T-helper 17 cell (primary cell): ENCODE data around the gene MSI2. TPM values are rescaled to one million over a fixed set of nuclear protein-coding genes. Genes with fewer than 3 reads are reported as not detected.
A peak's percentile ranks its signal among the peaks of the same experiment; 100 is the strongest.

Experiments used
- ATAC-seq: fragments of 150-1000 bp; cut with Tn5 transposase; 2 replicates; pipeline ENCODE4 v1.10.0; 2021; ENCODE audit warnings: mild to moderate bottlenecking, moderate library complexity
- DNase-seq, 3 donors: peaks; one replicate each; pipeline versions ENCODE4 v3.0.0 to v3.0.0-alpha.2; 2020 to 2021
- H3K9me3 ChIP-seq: one replicate; pipeline ENCODE4 v1.7.0; 2013; ENCODE audit warnings: low read length, mild to moderate bottlenecking; ENCODE audit not compliant: control insufficient read depth, poor library complexity, severe bottlenecking
- H3K27ac Mint-ChIP-seq: one replicate; pipeline ENCODE4 v1.8.0; 2022; ENCODE audit warnings: mild to moderate bottlenecking, moderate library complexity, mixed read lengths
- H3K27me3 Mint-ChIP-seq: one replicate; pipeline ENCODE4 v1.8.0; 2022; ENCODE audit warnings: mixed read lengths
- H3K36me3 Mint-ChIP-seq: one replicate; pipeline ENCODE4 v1.8.0; 2022; ENCODE audit warnings: low read depth, mixed read lengths
- H3K4me1 Mint-ChIP-seq: one replicate; pipeline ENCODE4 v1.8.0; 2022; ENCODE audit warnings: mild to moderate bottlenecking, mixed read lengths
- H3K4me3 Mint-ChIP-seq: one replicate; pipeline ENCODE4 v1.8.0; 2022; ENCODE audit warnings: mild to moderate bottlenecking, moderate library complexity, mixed read lengths
- total RNA-seq, 4 donors: library from RNA in 2 of 4; stranded (reverse) in 2 of 4; gene quantifications; one replicate each; pipeline ENCODE4 v1.2.3 and lab custom pipeline; 2022 to 2026

Gene MSI2
- total RNA-seq, 2 donors from 2014 or later: 148 to 151 TPM

- H3K36me3 Mint-ChIP-seq: peaks cover 4% of the 10 kb centered on the region
- H3K4me1 Mint-ChIP-seq: peaks cover 3% of the 10 kb centered on the region
- H3K27ac Mint-ChIP-seq: no peak overlapping the region
- DNase-seq (no peak), ATAC-seq (no peak)
- H3K27me3 Mint-ChIP-seq: peaks cover 49% of the 10 kb centered on the region
- H3K4me3 Mint-ChIP-seq: no peak overlapping the region
- no peaks in the 10 kb centered on the region for H3K9me3 ChIP-seq
Observed at GRCh38 chr17:57234061-57234738, 22.1 kb upstream of the MSI2 start.

DNA sequence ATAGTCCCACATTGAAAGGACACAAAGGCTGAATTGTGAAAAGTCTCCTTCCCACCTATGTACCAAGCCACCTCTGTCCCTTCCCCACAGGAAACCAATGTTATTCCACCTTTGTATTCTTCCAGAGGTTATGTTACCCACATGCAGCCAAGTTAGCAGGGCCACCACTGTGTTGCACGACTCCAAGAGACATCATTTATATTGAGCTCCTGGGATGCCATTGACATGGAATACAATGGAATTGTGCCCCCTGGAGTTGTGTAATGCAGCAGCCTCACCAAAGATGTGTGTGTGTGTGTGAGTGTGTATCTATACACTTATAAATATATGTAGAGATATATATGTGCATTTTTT lies 21.6 kb upstream of the MSI2 start:
- DNase-seq (no peak), ATAC-seq (no peak)
- Mint-ChIP-seq H3K4me3 (no peak overlapping the region), H3K27ac (no peak overlapping the region), H3K27me3 (peaks cover 49% of the 10 kb centered on the region), H3K4me1 (peaks cover 3% of the 10 kb centered on the region), H3K36me3 (peaks cover 4% of the 10 kb centered on the region)
- H3K9me3 ChIP-seq: no peaks in the 10 kb centered on the region

DNA sequence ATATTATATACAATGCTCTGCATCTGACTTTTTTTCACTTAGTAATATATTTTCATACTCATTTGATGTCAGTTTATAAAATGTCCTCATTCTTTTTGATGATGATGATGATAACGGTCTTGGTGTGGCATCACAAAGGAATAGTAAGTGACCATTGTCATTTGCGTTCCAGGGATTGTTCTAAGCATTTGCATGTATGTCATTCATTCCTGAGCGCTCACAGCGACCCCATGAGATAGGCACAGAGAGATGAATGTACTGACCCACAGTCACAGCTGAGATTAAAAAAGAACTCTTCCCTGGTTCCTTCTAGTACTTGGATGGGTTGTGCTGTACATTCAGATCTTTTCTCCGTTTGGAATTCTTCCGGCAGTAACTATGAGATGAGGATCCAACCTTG lies 21.2 kb upstream of the MSI2 start:
- no peak for DNase-seq
- Mint-ChIP-seq H3K27ac (no peak overlapping the region), H3K4me3 (no peak overlapping the region), H3K27me3 (peaks cover 49% of the 10 kb centered on the region), H3K36me3 (peaks cover 4% of the 10 kb centered on the region), H3K4me1 (peaks cover 3% of the 10 kb centered on the region)
- no peak for ATAC-seq
- no peaks in the 10 kb centered on the region for H3K9me3 ChIP-seq

- Mint-ChIP-seq H3K27ac (no peak overlapping the region), H3K36me3 (peaks cover 4% of the 10 kb centered on the region), H3K27me3 (peaks cover 40% of the 10 kb centered on the region), H3K4me3 (no peak overlapping the region), H3K4me1 (no peaks in the 10 kb centered on the region)
- H3K9me3 ChIP-seq: no peaks in the 10 kb centered on the region
- no peak for ATAC-seq
- no peak for DNase-seq
Observed at GRCh38 chr17:57236686-57237299, 19.5 kb upstream of the MSI2 start.

GRCh38 chr17:57240648-57241047 lies 15.7 kb upstream of the MSI2 start:
- Mint-ChIP-seq H3K36me3 (no peaks in the 10 kb centered on the region), H3K27ac (no peak overlapping the region), H3K4me3 (no peak overlapping the region), H3K27me3 (peaks cover 30% of the 10 kb centered on the region), H3K4me1 (peaks cover 3% of the 10 kb centered on the region)
- H3K9me3 ChIP-seq: no peaks in the 10 kb centered on the region
- no peak for ATAC-seq
- DNase-seq: no peak

DNA sequence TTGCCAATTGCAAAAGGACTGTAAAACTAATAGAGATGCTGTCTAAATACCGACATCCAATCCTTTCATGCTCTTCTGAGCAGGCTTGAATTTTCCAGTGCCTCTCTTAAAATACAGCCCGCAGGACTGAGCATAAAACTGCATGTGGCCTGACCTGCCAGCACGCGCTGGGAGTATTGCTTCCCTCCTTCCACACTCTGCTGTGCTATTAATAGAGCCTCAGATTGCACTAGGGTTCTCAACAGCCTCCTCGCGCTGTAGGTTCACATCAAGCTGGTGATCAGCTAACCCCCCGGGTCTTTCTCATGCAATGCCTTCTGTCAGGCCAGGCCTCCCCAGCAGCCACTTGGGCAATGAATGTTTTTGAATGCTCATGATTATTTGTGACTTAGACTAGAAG lies 14.2 kb upstream of the MSI2 start:
- no peaks in the 10 kb centered on the region for H3K9me3 ChIP-seq
- H3K4me3 Mint-ChIP-seq: no peak overlapping the region
- no peak overlapping the region for H3K27ac Mint-ChIP-seq
- peaks cover 3% of the 10 kb centered on the region for H3K4me1 Mint-ChIP-seq
- H3K36me3 Mint-ChIP-seq: no peaks in the 10 kb centered on the region
- no peak for DNase-seq
- H3K27me3 Mint-ChIP-seq: peaks cover 18% of the 10 kb centered on the region
- no peak for ATAC-seq

DNA sequence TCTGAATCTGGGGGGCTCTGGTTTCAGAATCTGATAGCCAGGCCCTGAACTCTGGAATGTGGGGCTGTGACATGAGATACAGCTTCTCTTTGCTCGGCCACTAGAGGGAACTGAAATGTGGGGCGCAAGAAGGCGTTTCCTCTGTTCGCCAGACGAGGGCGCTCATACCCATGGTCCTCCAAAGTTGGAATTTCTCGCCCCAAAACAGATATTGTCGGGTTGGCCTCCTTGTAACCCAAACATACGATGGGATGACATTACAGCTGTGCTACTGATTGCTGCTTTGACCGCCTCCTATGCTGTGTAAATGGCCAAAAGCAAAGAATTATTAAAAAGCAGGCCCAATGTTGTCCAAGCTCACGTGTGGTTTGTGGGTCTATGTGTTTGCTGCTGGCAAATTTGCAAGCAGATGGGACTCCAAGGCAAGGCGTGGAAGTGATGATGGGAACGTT lies 13.1 kb upstream of the MSI2 start:
- peaks cover 3% of the 10 kb centered on the region for H3K4me1 Mint-ChIP-seq
- H3K27me3 Mint-ChIP-seq: peaks cover 10% of the 10 kb centered on the region
- H3K9me3 ChIP-seq: no peaks in the 10 kb centered on the region
- H3K4me3 Mint-ChIP-seq: no peak overlapping the region
- H3K36me3 Mint-ChIP-seq: no peaks in the 10 kb centered on the region
- DNase-seq (peak; percentile 60 to 68 (median 64)), ATAC-seq (peak; percentile 95)
- H3K27ac Mint-ChIP-seq: peak overlapping the region; percentile 68

- DNase-seq: no peak
- Mint-ChIP-seq H3K4me1 (peaks cover 3% of the 10 kb centered on the region), H3K27ac (no peak overlapping the region), H3K4me3 (no peak overlapping the region), H3K36me3 (no peaks in the 10 kb centered on the region), H3K27me3 (peaks cover 10% of the 10 kb centered on the region)
- no peak for ATAC-seq
- H3K9me3 ChIP-seq: no peaks in the 10 kb centered on the region
Observed at GRCh38 chr17:57245786-57246185, 10.5 kb upstream of the MSI2 start.

GRCh38 chr17:57246257-57246656 lies 10.1 kb upstream of the MSI2 start:
- H3K9me3 ChIP-seq: no peaks in the 10 kb centered on the region
- peaks cover 3% of the 10 kb centered on the region for H3K4me1 Mint-ChIP-seq
- H3K27me3 Mint-ChIP-seq: peaks cover 10% of the 10 kb centered on the region
- ATAC-seq: no peak
- no peaks in the 10 kb centered on the region for H3K36me3 Mint-ChIP-seq
- no peak overlapping the region for H3K4me3 Mint-ChIP-seq
- H3K27ac Mint-ChIP-seq: no peak overlapping the region
- no peak for DNase-seq

GRCh38 chr17:57247261-57247660 lies 9.1 kb upstream of the MSI2 start:
- Mint-ChIP-seq H3K27ac (no peak overlapping the region), H3K36me3 (no peaks in the 10 kb centered on the region), H3K4me1 (peaks cover 3% of the 10 kb centered on the region), H3K27me3 (peaks cover 10% of the 10 kb centered on the region), H3K4me3 (no peak overlapping the region)
- H3K9me3 ChIP-seq: no peaks in the 10 kb centered on the region
- no peak for DNase-seq
- ATAC-seq: no peak

GRCh38 chr17:57247913-57248312 lies 8.4 kb upstream of the MSI2 start:
- no peak for DNase-seq
- H3K27me3 Mint-ChIP-seq: peaks cover 8% of the 10 kb centered on the region
- no peak overlapping the region for H3K4me3 Mint-ChIP-seq
- H3K36me3 Mint-ChIP-seq: no peaks in the 10 kb centered on the region
- H3K27ac Mint-ChIP-seq: no peak overlapping the region
- H3K4me1 Mint-ChIP-seq: peaks cover 1% of the 10 kb centered on the region
- ATAC-seq: no peak
- no peaks in the 10 kb centered on the region for H3K9me3 ChIP-seq

DNA sequence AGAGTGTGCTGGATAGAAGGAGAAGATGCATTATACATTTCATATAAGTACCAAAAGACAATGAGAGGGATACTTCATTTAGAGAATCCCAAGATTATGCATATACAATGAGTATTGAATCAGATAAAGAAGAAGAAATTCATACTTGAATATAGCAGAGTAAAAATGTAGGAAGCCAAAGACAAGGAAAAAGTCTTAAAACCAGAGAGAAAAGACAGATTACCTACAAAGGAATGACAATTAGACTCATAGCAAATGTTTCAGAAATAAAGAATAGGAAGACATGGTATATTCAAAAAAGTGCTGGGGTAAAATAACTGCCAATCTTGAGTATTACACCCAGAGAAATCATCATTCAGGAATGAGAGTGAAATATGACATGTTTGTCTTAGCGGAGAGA lies 6.8 kb upstream of the MSI2 start:
- no peak overlapping the region for H3K27ac Mint-ChIP-seq
- no peaks in the 10 kb centered on the region for H3K36me3 Mint-ChIP-seq
- no peaks in the 10 kb centered on the region for H3K9me3 ChIP-seq
- no peak overlapping the region for H3K4me3 Mint-ChIP-seq
- ATAC-seq (no peak), DNase-seq (no peak)
- H3K27me3 Mint-ChIP-seq: no peaks in the 10 kb centered on the region
- peaks cover 6% of the 10 kb centered on the region for H3K4me1 Mint-ChIP-seq

GRCh38 chr17:57251211-57251787 lies 5.0 kb upstream of the MSI2 start:
- Mint-ChIP-seq H3K36me3 (no peaks in the 10 kb centered on the region), H3K27ac (no peak overlapping the region)

More at GRCh38 chr17:57251211-57251787, 5.0 kb upstream of the MSI2 start:
- Mint-ChIP-seq H3K4me3 (no peak overlapping the region), H3K4me1 (peaks cover 12% of the 10 kb centered on the region), H3K27me3 (no peaks in the 10 kb centered on the region)
- no peak for ATAC-seq
- no peak for DNase-seq
- H3K9me3 ChIP-seq: no peaks in the 10 kb centered on the region
